Activated T-cell treated with anti-CD3 and anti-CD28 coated beads, Interleukin-2, amount 50 U/mL, for 4 hours (primary cell): ENCODE data around the gene SAP30. TPM values are rescaled to one million over a fixed set of nuclear protein-coding genes. Genes with fewer than 3 reads are reported as not detected.

Experiments used
- ATAC-seq, 2 donors: fragments of 200-7000 bp; cut with Tn5 transposase; one replicate each; pipeline ENCODE4 v1.10.0; 2021
- DNase-seq: peaks from one replicate; pipeline ENCODE4 v3.0.0-alpha.2; 2020
- H3K27me3 Mint-ChIP-seq: one replicate; pipeline ENCODE4 v1.8.0; 2021; ENCODE audit warnings: low read depth, mixed read lengths
- H3K36me3 Mint-ChIP-seq: one replicate; pipeline ENCODE4 v1.8.0; 2022; ENCODE audit warnings: mixed read lengths; ENCODE audit not compliant: insufficient read depth
- H3K4me1 Mint-ChIP-seq: one replicate; pipeline ENCODE4 v1.8.0; 2021; ENCODE audit warnings: low read depth, mixed read lengths
- H3K4me3 Mint-ChIP-seq: one replicate; pipeline ENCODE4 v1.8.0; 2021; ENCODE audit warnings: mild to moderate bottlenecking, moderate library complexity, mixed read lengths
- H3K9me3 Mint-ChIP-seq: one replicate; pipeline ENCODE4 v1.8.0; 2021; ENCODE audit warnings: mixed read lengths
- total RNA-seq, 3 donors: library from RNA; stranded (reverse); gene quantifications; one replicate each; pipeline ENCODE4 v1.2.1, GENCODE V29; 2021

The SAP30 gene
- total RNA-seq, 3 donors from 2014 or later: 6.9 to 11.0 (median 10.7) TPM

GRCh38 chr4:173415885-173416653 is 45.3 kb downstream of the SAP30 start:
- ATAC-seq (no peak), DNase-seq (no peak)
- H3K4me3 Mint-ChIP-seq: no peak overlapping the region
- H3K36me3 Mint-ChIP-seq: no peaks in the 10 kb centered on the region
- no peaks in the 10 kb centered on the region for H3K9me3 Mint-ChIP-seq
- no peaks in the 10 kb centered on the region for H3K27me3 Mint-ChIP-seq
- peaks cover 4% of the 10 kb centered on the region for H3K4me1 Mint-ChIP-seq

- ATAC-seq (no peak), DNase-seq (no peak)
- H3K36me3 Mint-ChIP-seq: no peaks in the 10 kb centered on the region
- no peak overlapping the region for H3K4me3 Mint-ChIP-seq
- H3K9me3 Mint-ChIP-seq: no peaks in the 10 kb centered on the region
- H3K27me3 Mint-ChIP-seq: no peaks in the 10 kb centered on the region
- peaks cover 4% of the 10 kb centered on the region for H3K4me1 Mint-ChIP-seq
These were observed 47.1 kb downstream of the SAP30 start for GRCh38 chr4:173417833-173418232.

- no peak overlapping the region for H3K4me3 Mint-ChIP-seq
- no peak for ATAC-seq
- H3K4me1 Mint-ChIP-seq: peaks cover 4% of the 10 kb centered on the region
- H3K9me3 Mint-ChIP-seq: no peaks in the 10 kb centered on the region
- no peaks in the 10 kb centered on the region for H3K27me3 Mint-ChIP-seq
- DNase-seq: no peak
- no peaks in the 10 kb centered on the region for H3K36me3 Mint-ChIP-seq
These were observed 47.9 kb downstream of the SAP30 start for GRCh38 chr4:173418639-173419038.

- ATAC-seq (no peak), DNase-seq (no peak)
- Mint-ChIP-seq H3K27me3 (no peaks in the 10 kb centered on the region), H3K9me3 (no peaks in the 10 kb centered on the region), H3K4me1 (peaks cover 6% of the 10 kb centered on the region), H3K4me3 (no peak overlapping the region), H3K36me3 (no peaks in the 10 kb centered on the region)
These were observed 49.6 kb downstream of the SAP30 start for GRCh38 chr4:173420324-173420752.

- no peaks in the 10 kb centered on the region for H3K36me3 Mint-ChIP-seq
- peaks cover 10% of the 10 kb centered on the region for H3K4me1 Mint-ChIP-seq
- H3K27me3 Mint-ChIP-seq: no peaks in the 10 kb centered on the region
- H3K4me3 Mint-ChIP-seq: no peak overlapping the region
- DNase-seq (no peak), ATAC-seq (no peak)
- no peaks in the 10 kb centered on the region for H3K9me3 Mint-ChIP-seq
These were observed 50.0 kb downstream of the SAP30 start for GRCh38 chr4:173420801-173421200.

- Mint-ChIP-seq H3K27me3 (no peaks in the 10 kb centered on the region), H3K9me3 (no peaks in the 10 kb centered on the region), H3K36me3 (no peaks in the 10 kb centered on the region), H3K4me1 (peaks cover 29% of the 10 kb centered on the region), H3K4me3 (no peak overlapping the region)
- DNase-seq (no peak), ATAC-seq (no peak)
These were observed 54.4 kb downstream of the SAP30 start for GRCh38 chr4:173424899-173425805.

- H3K36me3 Mint-ChIP-seq: no peaks in the 10 kb centered on the region
- H3K9me3 Mint-ChIP-seq: peaks cover under 1% of the 10 kb centered on the region
- peaks cover 25% of the 10 kb centered on the region for H3K4me1 Mint-ChIP-seq
- no peak overlapping the region for H3K4me3 Mint-ChIP-seq
- DNase-seq (no peak), ATAC-seq (no peak)
- H3K27me3 Mint-ChIP-seq: no peaks in the 10 kb centered on the region
These were observed 55.3 kb downstream of the SAP30 start for GRCh38 chr4:173426064-173426463.

Other genes with a start within 250 kb of the SAP30 start
- 10 to 100 TPM in 2 of 3 donors, 1 to 10 TPM in 1; 10.0 to 10.3 (median 10.2) TPM for gene GALNT7, start 202.1 kb upstream of the SAP30 start, total RNA-seq
- 10 to 100 TPM; 46.4 to 59.0 (median 53.7) TPM for gene HMGB2, start 36.6 kb upstream of the SAP30 start, total RNA-seq
- gene SCRG1, start 28.2 kb downstream of the SAP30 start, total RNA-seq: not detected
- not detected for gene HAND2, start 159.3 kb downstream of the SAP30 start, total RNA-seq